Measurements from ENCODE around the gene HIRIP3.
"Not testable (repeated sequence)": the region's sequence is repeated elsewhere in the genome, so short reads cannot be mapped to it uniquely, and the experiment has no call there.

HIRIP3 gene

DNA sequence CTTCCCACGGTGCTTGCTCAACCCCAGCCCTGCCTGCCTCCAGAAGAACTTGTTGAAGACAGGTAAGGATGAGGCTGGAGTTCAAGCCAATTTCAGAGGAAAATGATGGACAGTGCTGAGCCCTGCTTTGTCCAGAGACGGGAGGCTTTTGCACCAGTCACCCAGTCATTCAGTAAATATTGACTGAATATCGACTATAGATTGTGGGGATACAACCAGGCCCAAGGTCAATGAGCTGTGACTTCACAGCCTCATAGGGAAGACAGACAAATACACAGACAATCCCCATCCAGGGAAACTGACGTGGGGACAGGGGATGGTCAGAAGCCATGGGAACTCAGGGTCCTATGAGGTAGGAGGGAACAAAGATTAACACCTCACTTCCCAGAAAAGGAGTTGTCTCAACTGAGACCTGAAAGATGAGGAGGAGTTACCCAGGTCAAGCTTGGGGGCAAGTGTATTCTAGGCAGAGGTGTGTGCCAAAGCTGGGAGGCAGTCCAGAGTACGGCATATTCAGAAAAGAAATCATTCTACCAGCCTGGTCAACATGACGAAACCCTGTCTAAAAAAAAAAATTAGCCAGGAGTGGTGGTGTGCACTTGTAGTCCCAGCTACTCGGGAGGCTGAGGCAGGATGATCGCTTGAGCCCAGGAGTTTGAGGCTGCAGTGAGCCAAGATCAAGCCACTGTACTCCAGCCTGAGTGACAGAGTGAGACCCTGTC lies 21.3 kb upstream of the HIRIP3 start:
- DNase-seq = no peak

DNA sequence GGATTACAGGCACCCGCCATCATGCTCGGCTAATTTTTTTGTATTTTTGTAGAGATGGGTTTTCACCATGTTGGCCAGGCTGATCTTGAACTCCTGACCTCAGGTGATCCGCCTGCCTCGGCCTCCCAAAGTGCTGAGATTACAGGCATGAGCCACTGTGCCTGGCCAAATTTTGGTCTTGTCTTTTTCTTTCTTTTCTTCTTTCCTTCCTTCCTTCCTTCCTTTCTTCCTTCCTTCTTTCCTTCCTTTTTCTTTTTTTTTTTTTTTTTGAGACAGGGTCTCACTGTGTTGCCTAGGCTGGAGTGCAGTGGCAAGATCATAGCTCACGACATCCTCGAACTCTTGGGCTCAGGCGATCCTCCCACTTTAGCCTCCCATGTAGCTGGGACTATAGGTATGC lies 20.0 kb upstream of the HIRIP3 start:
- not testable (repeated sequence) for DNase-seq

DNA sequence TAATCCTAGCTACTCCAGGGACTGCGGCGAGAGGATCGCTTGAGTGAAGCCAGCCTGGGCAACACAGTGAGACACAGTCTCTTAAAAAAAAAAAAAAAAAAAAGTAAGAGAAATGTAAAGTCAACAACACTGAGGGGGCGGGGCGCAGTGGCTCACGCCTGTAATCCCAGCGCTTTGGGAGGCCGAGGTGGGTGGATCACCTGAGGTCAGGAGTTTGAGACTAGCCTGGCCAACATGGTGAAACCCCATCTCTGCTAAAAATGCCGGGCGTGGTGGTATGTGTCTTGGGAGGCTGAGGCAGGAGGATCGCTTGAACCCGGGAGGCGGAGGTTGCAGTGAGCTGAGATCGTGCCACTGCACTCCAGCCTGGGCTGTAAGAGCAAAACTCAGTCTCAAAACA lies 17.2 kb upstream of the HIRIP3 start:
- not testable (repeated sequence) for DNase-seq

DNA sequence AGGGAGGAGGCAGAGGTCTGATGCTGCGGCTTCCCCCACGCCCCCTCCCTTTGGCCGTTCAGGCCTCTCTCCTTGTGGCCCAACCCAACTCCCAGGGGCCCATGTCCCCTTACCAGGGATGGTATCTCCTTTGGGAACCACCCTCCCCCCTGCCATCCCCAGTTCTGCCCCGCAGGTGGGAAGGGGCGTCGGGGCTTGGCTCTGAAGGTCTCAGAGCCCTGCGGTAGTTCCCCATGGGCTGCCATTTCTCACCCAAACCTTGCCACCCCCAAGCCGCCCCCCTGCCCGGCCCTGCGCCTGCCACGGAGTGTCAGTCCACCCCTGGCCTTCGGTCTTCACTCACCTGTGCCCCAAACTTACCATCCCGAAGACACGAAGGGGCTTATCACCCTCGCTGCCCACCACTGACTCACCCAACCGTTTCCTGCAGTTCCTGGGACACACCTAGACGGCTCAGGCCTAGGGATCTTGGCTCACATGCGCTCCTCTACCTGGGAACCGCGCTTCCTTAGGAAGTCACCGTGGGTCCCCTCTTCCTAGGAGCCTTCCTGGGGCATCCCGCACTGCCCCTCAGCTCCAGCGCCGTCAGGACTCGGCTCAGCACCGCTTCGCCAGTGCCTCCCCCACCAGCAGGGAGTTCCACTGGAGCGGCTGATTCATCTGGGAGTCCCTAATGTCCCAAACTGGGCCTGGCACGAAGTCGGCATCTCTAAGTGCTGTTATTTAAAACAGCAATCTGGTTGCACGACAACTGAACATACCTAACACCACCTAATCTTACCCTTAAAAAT lies 16.5 kb upstream of the HIRIP3 start:
- DNase-seq = no peak

DNA sequence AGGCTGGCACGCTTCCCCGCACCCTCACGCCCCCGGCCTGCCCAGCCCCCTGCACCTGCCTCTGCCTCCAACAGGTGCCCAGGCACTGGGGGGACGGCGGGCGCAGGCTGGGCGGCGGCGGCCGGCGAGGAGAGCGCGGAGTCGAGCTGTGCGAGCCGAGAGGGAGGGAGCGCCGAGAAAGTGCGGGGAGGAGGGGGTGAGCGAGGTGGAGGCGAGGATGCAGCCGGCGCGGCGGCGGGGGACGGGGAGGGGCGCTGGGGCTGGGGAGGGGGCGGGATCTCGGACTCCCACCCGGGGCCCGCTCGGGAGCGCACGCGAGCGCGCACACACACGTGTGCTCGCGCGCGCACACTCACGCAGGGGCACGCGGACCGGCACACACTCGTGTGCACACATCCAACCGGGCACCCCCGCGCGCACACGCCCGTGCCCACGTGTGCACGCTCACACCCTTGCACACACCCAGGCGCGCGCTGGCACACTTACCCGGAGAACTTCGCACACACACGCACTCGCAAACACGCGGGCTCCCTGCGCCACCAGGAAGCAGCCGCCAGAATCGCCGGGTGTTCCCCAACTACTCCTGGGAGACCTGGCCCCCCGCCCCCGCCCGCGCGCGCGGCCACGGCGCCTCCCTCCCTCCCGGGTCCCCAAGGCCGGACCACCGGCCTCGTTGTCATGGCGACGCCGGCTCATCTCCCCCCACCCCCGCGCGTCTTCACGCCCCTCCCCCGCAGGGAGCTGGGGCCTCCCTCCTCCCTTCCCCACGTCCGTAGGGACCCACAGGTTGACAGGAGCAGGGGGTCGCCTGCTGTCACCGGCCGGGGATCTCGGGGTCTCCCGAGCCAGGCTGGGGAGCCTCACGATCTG lies 15.7 kb upstream of the HIRIP3 start, which contains the start of gene DOC2A:
TSS of gene DOC2A (minus strand) at position 184 of the 870 bp plus-strand sequence. CDS start 805 bp downstream, outside the sequence.
- DNase-seq = no peak

DNA sequence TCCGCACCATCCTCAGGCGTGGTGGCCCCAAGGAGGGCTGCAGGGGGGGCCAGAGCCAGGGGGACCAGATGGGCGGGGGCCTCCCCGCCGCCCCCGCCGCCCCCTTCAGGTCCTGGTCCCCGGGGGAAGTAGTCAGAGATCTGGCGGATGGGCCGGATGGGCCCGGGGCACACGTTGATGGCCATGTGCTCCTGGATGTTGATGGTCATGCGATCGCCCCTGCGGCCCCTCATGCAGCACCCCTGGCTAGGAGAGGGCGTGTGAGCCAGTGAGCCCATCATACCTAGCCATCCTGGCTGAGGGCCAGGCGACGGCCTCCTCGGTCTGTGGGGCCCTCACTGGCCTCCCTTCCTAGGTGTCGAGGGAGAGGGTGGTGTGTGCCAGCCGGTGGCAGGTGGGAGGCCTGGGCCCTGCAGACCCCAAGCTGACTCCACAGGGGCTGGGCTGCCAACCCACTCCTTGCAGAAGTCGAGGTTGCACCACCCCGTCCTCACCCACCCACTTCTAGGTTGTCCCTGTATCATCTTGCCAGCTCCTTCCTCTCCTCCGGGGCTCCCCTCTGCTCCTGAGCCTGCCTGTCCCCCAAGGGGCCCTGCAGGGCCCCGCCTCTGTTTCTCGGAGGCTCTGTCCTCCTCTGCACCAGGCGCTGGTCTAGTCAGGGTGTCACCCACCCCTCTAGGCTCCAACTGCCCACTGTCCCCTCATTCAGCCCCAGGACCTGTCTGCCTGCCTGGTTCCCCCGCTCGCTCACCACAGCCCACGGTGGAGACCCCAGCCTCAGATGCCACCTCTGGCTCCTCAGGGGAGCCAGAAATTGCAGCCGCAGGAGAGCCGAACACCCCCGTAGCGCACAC lies 14.8 kb upstream of the HIRIP3 start:
- no peak for DNase-seq

DNA sequence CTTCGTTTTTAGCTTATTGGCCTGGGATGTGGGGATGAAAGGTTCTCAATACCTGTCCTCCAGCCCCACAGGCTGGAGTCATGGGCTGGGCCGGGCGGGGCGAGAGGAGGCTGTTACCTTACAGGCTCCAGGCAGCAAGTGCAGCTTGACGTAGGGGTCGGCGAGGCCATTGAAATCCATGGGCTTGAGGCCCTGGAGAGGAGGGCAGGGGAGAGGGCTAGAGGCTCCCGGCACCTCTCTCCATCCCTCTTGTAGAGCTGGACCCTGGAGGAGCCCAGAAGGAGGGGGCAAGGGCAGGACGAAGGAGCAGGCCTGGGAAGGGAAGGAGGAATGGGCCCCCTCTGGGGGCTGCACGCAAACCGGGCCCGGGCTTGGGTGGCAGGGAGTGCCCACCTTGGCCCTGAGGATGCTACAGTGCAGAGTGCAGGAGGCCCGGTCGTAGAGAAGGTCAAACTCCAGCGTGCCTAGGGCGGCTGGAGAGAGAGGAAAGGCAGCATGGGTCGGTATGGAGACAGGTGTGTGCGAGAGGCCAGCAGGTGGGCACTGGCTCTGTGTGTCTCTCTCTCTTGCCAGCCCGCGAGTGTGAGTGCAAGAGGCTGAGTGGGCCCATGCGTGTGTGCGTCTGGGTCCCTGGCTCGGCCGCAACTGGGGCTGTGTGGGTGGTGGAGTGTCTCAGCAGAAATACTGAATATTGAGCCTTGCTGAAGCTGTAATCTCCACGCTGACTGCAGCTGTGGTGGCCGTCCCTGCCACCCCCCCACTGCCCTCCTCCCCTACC lies 13.9 kb upstream of the HIRIP3 start:
- DNase-seq = no peak

DNA sequence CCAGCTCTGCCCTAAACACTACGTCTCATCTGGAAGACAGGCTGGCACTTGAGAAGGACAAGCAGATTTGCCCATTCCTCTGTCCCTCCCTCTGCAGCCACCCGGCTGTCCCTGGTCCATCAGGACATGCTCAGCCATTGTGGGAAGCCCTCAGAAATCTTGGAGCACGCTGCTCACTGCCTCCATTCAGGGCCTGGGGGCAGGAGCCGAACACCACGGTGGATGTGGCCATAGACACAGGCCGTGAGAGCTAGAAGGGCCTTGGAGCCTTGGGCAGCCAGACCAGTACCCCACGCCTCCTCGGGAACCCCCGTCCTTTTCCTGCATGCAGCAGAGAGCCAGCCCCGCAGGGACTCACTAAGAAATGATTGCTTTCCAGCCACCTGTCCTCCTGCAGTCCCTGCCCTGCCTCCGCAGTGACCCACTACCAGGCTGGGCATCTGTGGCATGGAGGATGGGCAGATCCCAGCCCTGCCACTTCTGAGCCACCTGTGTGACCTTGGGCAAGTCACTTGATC lies 12.0 kb upstream of the HIRIP3 start:
- DNase-seq = no peak

DNA sequence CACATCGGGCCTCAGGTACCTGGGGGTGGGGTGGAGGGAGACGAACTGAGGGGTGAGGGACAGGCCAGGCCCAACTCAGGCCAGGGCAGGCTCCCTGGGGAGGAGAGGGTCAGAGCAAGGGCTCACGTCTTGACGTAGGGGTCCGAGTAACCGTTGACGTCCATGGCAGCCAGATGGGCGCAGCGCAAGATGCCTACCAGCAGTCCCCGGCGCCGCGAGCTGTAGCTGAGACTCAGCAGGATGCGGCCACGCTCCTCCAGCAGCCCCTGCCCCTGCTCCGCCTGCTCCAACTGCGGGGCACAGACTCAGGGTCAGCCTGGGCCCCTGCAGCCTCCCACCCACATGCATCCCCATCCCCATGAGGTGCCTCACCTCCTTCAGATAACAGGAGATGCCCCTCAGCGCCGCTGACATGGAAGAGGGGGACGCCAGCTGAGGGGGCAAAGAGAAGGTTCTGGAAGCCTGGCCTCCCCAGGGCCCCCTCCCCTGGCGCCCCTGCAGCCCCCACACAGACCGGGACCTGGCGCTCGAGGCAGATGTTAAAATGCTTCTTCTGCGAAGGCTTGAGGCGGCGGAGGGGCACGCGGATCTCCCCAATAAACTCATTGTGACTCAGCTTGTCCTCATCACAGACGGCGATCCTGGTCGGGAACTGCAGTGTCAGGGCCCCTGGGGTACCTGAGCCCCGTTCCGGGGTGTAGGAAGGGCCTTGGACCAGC lies 11.4 kb upstream of the HIRIP3 start:
- no peak for DNase-seq

DNA sequence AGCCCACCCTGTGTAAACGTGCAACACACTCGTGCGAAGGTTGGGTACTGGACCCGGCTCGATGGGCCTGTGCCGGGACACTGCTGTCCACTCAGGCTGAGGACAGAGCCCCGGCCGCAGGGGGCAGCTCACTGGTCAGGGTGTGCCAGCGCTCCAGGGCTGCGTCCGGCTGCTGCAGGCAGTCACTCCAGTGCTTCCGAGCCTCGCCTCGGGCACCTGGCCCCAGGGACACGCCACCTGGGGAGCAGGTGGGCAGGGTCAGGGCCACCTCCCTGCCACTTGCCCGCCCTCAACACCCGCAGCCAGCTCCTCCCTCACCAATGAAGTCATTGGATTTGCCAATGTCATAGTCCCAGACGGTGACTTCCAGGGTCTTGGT lies 10.7 kb upstream of the HIRIP3 start:
- DNase-seq = no peak

DNA sequence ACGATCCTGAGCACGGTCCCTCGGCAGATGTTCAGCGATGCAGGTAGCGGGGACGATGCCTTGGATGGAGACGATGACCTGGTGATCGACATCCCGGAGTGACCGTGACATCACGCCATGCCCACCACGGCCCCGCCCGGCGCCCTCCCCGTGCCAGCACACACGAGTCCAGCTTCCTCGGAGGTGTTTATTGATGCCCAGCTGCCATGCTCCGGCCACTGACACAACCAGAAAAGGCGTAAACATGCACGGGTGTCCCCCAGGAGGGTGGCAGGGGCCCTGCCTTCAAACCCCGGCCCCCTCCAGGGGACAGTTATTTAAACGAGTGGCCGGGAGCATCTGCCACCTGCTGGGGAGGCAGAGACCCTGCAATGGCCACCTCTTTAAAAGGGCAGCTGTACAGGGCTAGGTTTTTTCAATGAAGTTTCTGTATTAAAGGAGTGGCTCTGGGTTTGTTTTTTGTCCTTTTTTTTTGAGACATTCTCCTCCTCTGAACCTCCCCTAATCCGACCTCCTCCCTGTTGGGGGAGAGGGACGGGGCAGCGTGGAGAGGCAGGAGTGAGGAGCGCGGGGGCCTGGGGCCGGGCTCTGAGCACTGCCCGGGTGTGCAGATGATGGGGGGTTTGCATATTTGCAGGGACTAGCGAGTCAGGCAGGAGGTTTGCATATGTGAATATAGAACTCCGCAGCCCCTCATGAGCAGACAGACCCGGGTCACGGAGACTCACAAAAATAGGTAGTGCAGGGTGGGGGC lies 10.1 kb upstream of the HIRIP3 start:
- DNase-seq = peak; percentile 52

DNA sequence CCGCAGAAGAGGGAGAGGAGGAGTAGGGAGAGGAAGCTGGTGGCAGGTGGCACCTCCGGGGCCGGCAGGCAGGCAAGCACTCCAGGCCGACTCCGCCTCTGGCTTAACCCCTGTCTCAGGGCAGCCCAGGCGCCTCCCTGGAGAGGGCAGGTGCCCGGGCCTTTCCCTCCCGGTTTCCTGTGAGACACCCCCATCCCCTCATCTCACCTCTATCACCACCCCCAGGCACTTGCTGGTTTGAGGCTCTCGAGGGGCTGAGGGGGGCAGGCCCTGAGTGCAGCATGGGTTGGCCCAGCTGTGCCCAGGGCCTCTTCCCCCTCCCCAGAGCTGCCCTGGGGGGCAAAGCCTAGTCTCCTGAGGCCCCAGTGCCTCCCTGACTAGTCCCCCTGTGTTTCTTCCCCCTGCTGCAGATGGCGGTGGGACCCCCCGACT lies 9.4 kb upstream of the HIRIP3 start:
- no peak for DNase-seq

DNA sequence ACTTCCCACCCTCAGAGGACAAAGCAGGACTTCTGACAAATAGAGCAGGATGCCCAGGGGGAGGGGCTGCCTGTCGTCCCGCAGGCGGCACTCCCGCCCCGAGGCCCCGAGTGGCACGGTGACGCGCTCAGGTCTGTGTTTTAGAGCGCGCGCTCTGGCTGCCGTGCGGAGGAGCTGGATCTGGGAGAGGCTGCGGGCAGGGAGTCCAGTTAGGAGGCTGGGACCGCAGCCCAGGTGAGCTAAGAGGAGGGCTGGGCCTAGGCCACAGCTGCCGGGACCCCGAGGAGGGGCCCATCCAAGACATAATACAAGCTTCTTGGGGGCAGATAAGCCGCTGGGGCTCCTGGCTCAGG lies 9.0 kb upstream of the HIRIP3 start:
- no peak for DNase-seq

DNA sequence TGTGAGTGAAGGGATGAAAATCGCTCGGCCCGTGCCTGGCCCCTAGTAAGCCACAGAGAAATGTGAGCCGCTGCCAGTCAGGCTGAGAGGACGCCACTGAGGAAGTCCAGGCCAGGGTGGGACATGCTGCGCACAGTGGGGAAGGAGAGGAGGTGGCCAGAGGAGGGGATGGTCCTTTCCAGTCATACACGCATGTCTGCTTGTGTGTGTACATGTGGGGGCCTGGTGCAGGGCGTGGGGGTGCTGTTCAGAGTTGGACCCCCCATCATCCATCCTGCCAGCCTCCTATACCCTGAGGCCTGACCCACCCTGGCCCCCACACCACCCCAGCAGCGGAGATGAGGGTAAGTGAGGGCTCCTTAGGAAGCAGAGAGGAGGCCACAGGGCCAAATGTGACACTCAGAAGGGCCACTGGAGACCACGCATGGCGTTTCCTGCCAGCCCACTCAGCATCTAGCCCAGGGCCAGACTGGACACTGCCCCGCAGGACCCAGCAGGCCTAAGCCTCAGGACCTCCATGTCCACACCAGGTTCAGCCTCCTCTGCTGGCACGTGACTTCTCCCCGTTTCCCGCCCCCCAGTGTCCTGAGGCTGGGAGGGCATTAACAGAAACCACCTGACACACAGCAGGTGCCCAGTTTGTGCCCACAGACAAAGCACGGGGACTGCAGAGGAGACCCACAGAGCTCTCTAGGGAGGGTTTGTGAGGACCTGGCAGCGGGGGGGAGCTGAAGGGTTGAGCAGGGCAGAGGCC lies 8.4 kb upstream of the HIRIP3 start:
- DNase-seq = no peak

DNA sequence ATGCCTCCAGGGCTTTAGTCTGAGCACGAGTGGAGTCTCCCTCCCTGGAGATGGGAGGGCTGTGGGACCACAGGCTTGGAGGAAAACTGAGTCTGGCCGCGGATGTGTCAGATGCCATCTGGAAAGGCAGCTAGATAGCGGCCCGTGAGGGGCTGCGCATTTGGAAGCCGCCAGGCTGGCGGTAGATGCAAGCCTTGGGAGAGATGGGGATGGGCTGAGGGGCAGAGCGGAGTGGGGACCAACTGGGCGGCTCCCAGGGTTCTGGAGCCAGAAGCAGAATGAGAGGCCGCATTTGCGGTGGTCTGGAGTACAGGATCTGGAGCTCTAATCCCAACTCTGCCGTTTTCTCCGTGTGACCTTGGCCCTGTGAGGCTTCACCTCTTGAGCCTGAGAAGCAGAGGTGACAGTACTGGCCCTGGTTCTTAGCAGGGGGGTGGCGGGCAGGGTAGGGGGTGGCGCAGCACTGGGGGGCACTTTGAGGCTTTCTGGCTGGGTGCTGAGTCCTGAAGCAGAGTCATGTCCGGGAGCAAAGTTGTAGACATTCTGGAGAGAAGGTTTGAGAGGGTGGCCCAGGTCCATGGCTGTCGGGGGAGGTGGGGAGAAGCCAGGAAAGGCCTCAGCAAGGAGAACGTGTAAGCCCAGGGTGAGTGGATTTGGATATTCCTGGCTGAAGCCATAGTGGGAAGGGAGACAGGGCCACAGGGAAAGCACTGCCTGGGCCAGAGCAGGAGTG lies 7.4 kb upstream of the HIRIP3 start:
- DNase-seq = no peak

DNA sequence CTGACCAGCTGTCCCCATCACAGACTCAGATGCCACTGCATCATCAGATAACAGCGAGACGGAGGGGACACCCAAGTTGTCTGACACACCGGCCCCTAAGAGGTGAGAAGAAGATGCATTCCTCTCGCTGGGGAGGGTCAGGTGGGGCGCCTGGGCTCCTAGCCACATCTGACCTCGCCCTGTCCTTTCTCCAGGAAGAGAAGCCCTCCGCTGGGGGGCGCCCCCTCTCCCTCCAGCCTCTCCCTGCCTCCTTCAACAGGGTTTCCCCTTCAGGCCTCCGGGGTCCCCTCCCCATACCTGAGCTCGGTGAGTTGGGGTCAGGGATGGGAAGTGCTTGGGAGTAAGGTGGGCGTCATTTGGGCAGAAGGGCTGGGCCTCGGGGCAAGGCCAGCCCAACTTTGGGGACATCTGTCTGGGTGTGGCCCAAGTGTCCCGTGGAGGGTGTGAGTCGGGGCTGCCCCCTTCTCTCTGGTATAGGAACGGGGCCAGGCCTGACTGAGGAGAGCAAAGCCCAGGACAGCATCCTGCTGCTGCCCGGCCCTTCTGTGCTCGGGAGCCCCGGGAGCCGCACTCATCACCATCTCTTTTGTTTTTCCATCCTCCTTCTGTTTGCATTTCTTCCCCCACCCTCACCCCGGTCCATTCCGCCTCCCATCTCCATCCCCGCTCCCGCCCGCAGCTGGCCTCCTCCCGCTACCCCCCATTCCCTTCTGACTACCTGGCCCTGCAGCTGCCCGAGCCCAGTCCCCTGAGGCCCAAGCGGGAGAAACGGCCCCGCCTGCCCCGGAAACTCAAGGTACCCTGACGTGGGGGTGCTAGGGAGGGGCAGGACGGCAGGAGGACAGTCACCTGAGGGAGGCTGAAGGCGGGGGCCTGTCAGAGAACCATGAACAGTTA lies 5.6 kb upstream of the HIRIP3 start:
- DNase-seq = no peak

DNA sequence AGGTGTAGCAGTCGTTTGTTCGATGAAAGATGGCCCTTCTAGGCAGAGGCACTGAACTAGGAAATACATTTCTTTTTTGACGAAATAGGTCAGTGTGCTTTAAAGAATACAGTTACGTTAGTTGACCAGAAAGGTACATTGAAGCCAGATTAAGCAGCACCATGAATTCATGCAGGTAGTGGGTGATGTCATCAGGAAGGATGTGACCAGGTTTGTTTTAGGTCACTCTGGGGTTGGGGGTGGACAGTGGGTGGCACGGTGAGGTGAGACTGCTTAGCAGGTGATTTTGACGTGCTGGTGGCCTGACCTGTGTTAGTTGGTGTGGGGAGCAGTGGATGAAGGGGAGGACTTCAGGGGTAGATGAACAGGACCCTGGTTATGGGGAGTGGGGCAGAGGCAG lies 4.2 kb upstream of the HIRIP3 start:
- no peak for DNase-seq
